ENCODE data around the gene E2F3. TPM values are rescaled to one million over a fixed set of nuclear protein-coding genes. Genes with fewer than 3 reads are reported as not detected.

The E2F3 gene
- total and polyA plus RNA-seq, 2 donors (not counting 1 experiment from before 2014, with no cell fraction given): 4.1 to 12.3 TPM

DNA sequence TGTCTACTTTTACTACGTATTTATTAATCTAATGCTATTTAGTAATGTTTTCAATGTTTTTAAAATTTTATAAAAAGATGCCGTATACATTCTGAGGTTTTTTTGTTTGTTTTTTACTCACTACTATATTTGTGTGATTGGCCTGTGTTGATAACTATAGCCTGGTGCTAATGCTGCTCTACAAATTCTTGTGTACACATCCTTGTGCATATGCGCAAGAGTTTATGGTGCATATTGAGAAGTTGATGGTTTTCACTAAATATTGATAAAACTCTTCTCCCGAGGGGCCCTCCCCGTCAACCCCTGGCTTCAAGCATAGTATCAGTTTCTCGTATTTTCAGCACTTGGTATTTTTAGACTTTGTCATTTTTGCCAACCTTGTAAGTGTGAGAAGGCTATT lies 59.9 kb downstream of the E2F3 start:
- H3K4me2 ChIP-seq (ENCODE audit: extremely low read depth, insufficient read depth, low read length): no peak overlapping the region
- no peak for DNase-seq (ENCODE audit: low read depth in 2 of 2)
- no peak overlapping the region for H2AFZ ChIP-seq (ENCODE audit: low read length)
- peaks cover 14% of the 10 kb centered on the region for H3K79me2 ChIP-seq (ENCODE audit: control insufficient read depth, insufficient read depth, low read length)
- no peaks in the 10 kb centered on the region for H3K36me3 ChIP-seq (ENCODE audit: control insufficient read depth, insufficient read depth, low read length)
- H3K9me3 ChIP-seq (ENCODE audit: control insufficient read depth, insufficient read depth, low read depth, low read length): no peaks in the 10 kb centered on the region
- H3K4me3 ChIP-seq (replicated peaks in 1 of 4; ENCODE audit: control extremely low read depth in 1 of 4, insufficient read depth in 1 of 4, low read depth in 3 of 4, low read length in 4 of 4): no peak overlapping the region
- no peaks in the 10 kb centered on the region for H3K4me1 ChIP-seq (ENCODE audit: control insufficient read depth, extremely low read depth, insufficient read depth, low read length)
- H3K27me3 ChIP-seq (ENCODE audit: control insufficient read depth, insufficient read depth, low read length): no peaks in the 10 kb centered on the region
- H4K20me1 ChIP-seq (ENCODE audit: control insufficient read depth, extremely low read depth, insufficient read depth, low read length): no peaks in the 10 kb centered on the region
- H3K27ac ChIP-seq (ENCODE audit: insufficient read depth, low read length): no peak overlapping the region
- H3K9ac ChIP-seq (ENCODE audit: insufficient read depth, low read length): no peak overlapping the region
- TF ChIP-seq, protein P1, sequence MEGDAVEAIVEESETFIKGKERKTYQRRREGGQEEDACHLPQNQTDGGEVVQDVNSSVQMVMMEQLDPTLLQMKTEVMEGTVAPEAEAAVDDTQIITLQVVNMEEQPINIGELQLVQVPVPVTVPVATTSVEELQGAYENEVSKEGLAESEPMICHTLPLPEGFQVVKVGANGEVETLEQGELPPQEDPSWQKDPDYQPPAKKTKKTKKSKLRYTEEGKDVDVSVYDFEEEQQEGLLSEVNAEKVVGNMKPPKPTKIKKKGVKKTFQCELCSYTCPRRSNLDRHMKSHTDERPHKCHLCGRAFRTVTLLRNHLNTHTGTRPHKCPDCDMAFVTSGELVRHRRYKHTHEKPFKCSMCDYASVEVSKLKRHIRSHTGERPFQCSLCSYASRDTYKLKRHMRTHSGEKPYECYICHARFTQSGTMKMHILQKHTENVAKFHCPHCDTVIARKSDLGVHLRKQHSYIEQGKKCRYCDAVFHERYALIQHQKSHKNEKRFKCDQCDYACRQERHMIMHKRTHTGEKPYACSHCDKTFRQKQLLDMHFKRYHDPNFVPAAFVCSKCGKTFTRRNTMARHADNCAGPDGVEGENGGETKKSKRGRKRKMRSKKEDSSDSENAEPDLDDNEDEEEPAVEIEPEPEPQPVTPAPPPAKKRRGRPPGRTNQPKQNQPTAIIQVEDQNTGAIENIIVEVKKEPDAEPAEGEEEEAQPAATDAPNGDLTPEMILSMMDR (conservative IDR thresholded peaks at IDR 0.05 in 1 of 2, IDR thresholded peaks at IDR 0.05 in 1 of 2; ENCODE audit: low read depth in 1 of 2, low read length in 2 of 2): no peak
- TF ChIP-seq EZH2 (IDR thresholded peaks at IDR 0.05; ENCODE audit: low read length, missing control alignments): no peak

DNA sequence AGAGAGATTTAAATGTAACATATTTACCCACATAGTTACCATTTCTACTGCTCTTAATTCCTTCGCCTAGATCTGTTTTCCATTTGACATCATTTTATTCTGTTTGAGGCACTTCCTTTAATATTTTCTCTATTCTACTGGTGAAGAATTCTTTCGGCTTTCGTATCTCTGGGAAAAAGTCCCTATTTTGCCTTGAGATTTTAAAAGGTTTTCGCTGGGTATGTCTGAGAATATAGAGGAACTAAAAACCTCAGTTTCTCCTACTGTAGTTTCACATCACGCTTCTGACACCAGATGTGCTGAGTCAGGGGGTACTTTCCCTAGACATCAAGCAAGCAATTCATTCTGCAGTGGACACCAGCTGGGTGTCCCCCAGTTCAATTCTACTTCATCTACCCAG lies 61.7 kb downstream of the E2F3 start:
- Histone ChIP-seq H3K4me1 (ENCODE audit: control insufficient read depth, extremely low read depth, insufficient read depth, low read length) (no peaks in the 10 kb centered on the region), H3K9ac (ENCODE audit: insufficient read depth, low read length) (no peak overlapping the region), H3K79me2 (ENCODE audit: control insufficient read depth, insufficient read depth, low read length) (peaks cover 15% of the 10 kb centered on the region), H4K20me1 (ENCODE audit: control insufficient read depth, extremely low read depth, insufficient read depth, low read length) (no peaks in the 10 kb centered on the region), H3K27me3 (ENCODE audit: control insufficient read depth, insufficient read depth, low read length) (no peaks in the 10 kb centered on the region), H2AFZ (ENCODE audit: low read length) (no peak overlapping the region), H3K9me3 (ENCODE audit: control insufficient read depth, insufficient read depth, low read depth, low read length) (no peaks in the 10 kb centered on the region), H3K27ac (ENCODE audit: insufficient read depth, low read length) (no peak overlapping the region), H3K4me3 (replicated peaks in 1 of 4; ENCODE audit: control extremely low read depth in 1 of 4, insufficient read depth in 1 of 4, low read depth in 3 of 4, low read length in 4 of 4) (no peak overlapping the region), H3K4me2 (ENCODE audit: extremely low read depth, insufficient read depth, low read length) (no peak overlapping the region), H3K36me3 (ENCODE audit: control insufficient read depth, insufficient read depth, low read length) (no peaks in the 10 kb centered on the region)
- no peak for TF ChIP-seq EZH2 (IDR thresholded peaks at IDR 0.05; ENCODE audit: low read length, missing control alignments)
- TF ChIP-seq, protein P1 (conservative IDR thresholded peaks at IDR 0.05 in 1 of 2, IDR thresholded peaks at IDR 0.05 in 1 of 2; ENCODE audit: low read depth in 1 of 2, low read length in 2 of 2): no peak
- DNase-seq (ENCODE audit: low read depth in 2 of 2): no peak

DNA sequence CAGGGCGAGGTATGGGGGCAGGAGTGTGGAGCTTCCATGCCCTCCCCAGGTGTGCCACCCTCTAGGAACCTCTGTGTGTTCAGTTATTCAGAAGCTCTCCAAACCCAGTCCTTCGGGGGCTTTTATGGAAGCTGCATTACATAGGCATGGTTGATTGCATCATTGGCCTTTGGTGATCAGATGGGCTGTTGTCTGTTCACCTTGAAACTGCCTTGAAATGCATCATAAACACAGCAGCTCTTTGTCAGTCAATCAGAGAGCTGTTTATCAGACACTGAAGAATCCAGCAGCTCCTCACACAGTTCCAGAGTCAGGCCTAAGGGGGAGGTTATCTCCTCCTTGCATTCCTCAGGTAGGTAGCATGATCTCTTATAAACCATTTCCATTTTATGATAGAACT lies 62.4 kb downstream of the E2F3 start:
- H3K36me3 ChIP-seq (ENCODE audit: control insufficient read depth, insufficient read depth, low read length): no peaks in the 10 kb centered on the region
- no peak overlapping the region for H2AFZ ChIP-seq (ENCODE audit: low read length)
- no peaks in the 10 kb centered on the region for H3K27me3 ChIP-seq (ENCODE audit: control insufficient read depth, insufficient read depth, low read length)
- no peaks in the 10 kb centered on the region for H4K20me1 ChIP-seq (ENCODE audit: control insufficient read depth, extremely low read depth, insufficient read depth, low read length)
- no peak overlapping the region for H3K4me3 ChIP-seq (replicated peaks in 1 of 4; ENCODE audit: control extremely low read depth in 1 of 4, insufficient read depth in 1 of 4, low read depth in 3 of 4, low read length in 4 of 4)
- no peaks in the 10 kb centered on the region for H3K4me1 ChIP-seq (ENCODE audit: control insufficient read depth, extremely low read depth, insufficient read depth, low read length)
- no peak overlapping the region for H3K4me2 ChIP-seq (ENCODE audit: extremely low read depth, insufficient read depth, low read length)
- H3K79me2 ChIP-seq (ENCODE audit: control insufficient read depth, insufficient read depth, low read length): peaks cover 16% of the 10 kb centered on the region
- no peak for DNase-seq (ENCODE audit: low read depth in 2 of 2)
- no peak for TF ChIP-seq EZH2 (IDR thresholded peaks at IDR 0.05; ENCODE audit: low read length, missing control alignments)
- TF ChIP-seq, protein P1 (conservative IDR thresholded peaks at IDR 0.05 in 1 of 2, IDR thresholded peaks at IDR 0.05 in 1 of 2; ENCODE audit: low read depth in 1 of 2, low read length in 2 of 2): no peak
- H3K9ac ChIP-seq (ENCODE audit: insufficient read depth, low read length): no peak overlapping the region
- H3K9me3 ChIP-seq (ENCODE audit: control insufficient read depth, insufficient read depth, low read depth, low read length): no peaks in the 10 kb centered on the region
- H3K27ac ChIP-seq (ENCODE audit: insufficient read depth, low read length): no peak overlapping the region
